HG02852 (cell line): ENCODE data around the gene PHYHD1.

Source experiments
- ATAC-seq: cut with Tn5 transposase; IDR thresholded peaks from one replicate; pipeline ENCODE4 v1.9.1; 2021; ENCODE audit warnings: mild to moderate bottlenecking, moderate library complexity; ENCODE audit not compliant: unreplicated experiment

PHYHD1 gene

DNA sequence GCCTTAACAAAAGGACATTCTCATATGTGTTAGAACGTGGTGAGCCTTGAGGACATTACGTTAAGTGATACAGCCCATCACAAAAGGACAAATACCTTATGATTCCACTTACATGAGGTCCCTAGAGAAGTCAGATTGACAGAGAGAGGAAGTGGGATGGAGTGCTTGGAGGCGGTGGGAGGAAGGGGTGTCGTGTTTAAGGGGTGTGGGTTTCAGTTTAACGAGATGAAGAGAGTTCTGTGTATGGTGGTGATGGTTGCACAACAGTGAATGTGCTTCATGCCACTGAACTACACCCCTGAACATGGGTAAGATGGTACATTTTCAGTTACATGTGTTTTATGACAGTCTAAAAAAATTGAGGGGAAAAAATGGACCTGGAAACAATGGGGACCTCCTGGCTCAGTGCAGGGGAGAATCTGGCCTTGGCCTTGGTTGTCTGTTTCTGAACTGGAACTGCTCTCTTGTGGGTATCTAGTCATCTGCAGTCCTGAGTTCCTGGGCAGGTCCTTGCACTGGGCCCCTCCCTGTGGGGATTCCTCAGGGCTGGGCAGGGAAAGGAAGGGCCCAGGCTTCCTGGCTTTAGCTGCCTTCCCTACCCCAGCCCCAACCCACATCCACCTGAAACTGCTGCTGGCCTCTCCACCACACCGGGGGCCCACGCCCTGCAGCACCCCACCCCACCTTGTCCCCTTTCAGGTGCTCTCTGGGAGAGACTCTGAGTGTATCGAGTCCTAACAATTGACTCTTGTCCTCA lies 21.0 kb upstream of the PHYHD1 start:
- no peak for ATAC-seq

DNA sequence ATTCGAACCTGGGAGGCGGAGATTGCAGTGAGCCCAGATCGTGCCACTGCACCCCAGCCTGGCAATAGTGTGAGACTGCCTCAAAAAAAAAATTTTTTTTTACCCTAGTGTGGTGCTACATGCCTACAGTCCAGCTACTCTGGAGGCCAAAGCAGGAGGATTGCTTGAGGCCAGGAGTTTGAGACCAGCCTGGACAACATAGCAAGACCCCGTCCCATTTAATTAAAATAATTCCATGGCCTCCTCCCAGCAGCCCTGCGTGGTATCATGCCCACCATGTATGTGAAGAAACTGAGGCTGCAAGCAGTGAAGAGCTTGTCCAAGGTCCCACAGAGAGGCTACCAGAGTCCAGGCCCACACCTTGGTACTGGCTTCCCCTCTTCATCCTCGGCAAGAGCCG lies 19.4 kb upstream of the PHYHD1 start:
- no peak for ATAC-seq

- no peak for ATAC-seq
Observed at GRCh38 chr9:128901822-128902221, 19.0 kb upstream of the PHYHD1 start.

- peak; percentile 73 for ATAC-seq
Observed at GRCh38 chr9:128902351-128903078, 18.3 kb upstream of the PHYHD1 start.

DNA sequence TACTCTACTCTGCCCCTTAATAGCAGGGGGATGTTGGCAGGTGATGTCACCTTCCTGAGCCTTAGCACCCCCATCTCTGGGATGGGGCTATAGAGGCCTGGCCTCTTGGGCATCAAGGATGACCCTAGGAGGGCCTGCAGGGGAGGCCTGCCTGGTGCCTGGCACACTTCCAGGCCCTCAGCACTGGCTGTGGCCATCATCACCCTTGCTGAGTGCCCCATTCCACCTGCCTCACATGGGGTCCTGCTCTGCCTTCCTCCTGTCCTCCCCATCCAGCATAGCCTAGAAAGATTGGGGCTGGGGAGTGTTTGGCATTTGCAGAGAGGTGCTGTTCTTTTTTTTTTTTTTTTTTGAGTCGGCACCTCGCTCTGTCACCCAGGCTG lies 17.7 kb upstream of the PHYHD1 start:
- no peak for ATAC-seq

GRCh38 chr9:128903871-128904620 lies 16.7 kb upstream of the PHYHD1 start:
- no peak for ATAC-seq

- ATAC-seq = no peak
Observed at GRCh38 chr9:128905964-128906363, 14.8 kb upstream of the PHYHD1 start.

DNA sequence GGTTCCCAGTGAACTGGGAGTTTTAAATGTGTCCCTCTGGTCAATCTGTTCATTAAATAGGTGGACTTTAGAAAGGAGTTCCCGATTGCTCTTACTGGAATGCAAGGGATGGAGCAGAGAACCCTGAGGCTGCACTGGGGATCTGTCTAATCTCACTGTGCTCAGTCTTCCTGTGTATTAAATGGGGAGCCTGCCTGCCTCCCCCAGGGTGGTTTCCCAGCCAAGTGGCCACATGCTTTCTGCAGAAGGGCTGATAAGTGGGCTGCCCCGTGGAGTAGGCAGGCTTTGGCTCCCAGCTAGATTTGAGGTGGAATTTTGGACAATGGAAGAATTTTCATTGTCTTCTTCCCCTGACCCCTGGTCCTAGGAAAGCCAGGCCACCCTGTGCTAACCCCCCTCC lies 14.0 kb upstream of the PHYHD1 start:
- no peak for ATAC-seq

DNA sequence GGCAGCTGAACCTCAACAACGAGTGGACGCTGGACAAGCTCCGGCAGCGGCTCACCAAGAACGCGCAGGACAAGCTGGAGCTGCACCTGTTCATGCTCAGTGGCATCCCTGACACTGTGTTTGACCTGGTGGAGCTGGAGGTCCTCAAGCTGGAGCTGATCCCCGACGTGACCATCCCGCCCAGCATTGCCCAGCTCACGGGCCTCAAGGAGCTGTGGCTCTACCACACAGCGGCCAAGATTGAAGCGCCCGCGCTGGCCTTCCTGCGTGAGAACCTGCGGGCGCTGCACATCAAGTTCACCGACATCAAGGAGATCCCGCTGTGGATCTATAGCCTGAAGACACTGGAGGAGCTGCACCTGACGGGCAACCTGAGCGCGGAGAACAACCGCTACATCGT lies 12.4 kb upstream of the PHYHD1 start:
- no peak for ATAC-seq

- no peak for ATAC-seq
Observed at GRCh38 chr9:128909859-128910258, 10.9 kb upstream of the PHYHD1 start.

GRCh38 chr9:128910906-128911305 lies 9.9 kb upstream of the PHYHD1 start:
- no peak for ATAC-seq

GRCh38 chr9:128911529-128912035 lies 9.2 kb upstream of the PHYHD1 start:
- no peak for ATAC-seq

GRCh38 chr9:128912270-128912853 lies 8.4 kb upstream of the PHYHD1 start:
- no peak for ATAC-seq

GRCh38 chr9:128913048-128913900 lies 7.5 kb upstream of the PHYHD1 start:
- ATAC-seq = no peak

DNA sequence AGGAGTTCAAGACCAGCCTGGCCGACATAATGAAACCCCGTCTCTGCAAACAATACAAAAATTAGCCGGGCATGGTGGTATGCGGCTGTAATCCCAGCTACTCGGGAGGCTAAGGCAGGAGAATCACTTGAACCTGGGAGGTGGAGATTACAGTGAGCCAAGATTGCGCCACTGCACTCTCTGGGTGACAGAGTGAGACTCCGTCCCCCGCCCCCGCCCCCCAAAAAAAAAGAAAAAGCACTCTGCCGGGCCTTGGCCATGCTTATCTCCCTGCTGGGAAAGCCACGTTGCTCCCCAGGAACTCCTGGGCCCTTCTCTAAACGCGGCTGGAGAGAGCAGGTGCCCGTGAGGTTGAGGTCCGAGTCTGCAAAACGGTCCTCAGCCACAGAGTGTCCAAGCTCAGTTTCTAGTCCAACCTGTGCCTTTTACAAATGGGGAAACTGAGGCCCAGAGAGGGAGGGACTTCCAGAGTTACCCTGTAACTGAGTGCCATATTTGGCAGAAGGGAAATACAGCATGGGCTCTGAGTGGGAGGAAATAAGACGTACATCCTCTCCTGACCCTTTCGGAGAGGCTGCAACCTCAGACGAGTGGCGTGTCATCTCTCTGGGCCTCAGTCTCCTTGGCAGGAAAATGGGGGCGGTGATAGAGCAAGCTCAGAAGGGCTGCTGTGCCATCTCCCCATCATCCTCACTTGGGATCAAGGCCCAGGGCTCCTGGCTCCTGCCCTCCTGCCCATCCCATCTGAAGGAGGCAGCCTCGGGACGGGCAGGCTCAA lies 6.6 kb upstream of the PHYHD1 start:
- no peak for ATAC-seq

- ATAC-seq = no peak
Observed at GRCh38 chr9:128916204-128916603, 4.6 kb upstream of the PHYHD1 start.

DNA sequence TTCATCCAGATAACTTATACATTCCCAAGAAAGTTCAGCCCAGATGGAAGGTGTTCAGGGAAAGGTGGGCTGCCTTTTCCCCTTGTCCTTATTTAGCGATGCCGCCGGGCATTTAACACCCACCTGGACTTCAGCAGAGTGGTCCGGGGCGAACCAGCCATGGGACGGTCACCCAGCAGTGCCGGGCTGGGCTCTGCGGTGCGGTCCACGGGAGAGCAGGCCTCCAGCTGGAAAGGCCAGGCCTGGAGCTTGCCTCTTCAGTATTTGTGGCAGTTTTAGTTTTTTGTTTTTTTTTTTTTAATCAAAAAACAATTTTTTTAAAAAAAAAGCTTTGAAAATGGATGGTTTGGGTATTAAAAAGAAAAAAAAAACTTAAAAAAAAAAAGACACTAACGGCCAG lies 4.0 kb upstream of the PHYHD1 start:
- no peak for ATAC-seq

GRCh38 chr9:128917151-128917849 lies 3.5 kb upstream of the PHYHD1 start:
- ATAC-seq = no peak

- ATAC-seq = no peak
Observed at GRCh38 chr9:128918921-128919320, 1.9 kb upstream of the PHYHD1 start.
